Vagina (tissue), 2 donors: ENCODE data around the gene RNF166.
A peak's percentile ranks its signal among the peaks of the same experiment; 100 is the strongest.

Experiments used
- POLR2A ChIP-seq, 2 donors: fragments of 450-650 bp; IDR thresholded peaks; one replicate each; pipeline ENCODE4 v1.6.1; 2017; ENCODE audit warnings: antibody characterized with exemption in 2 of 2, mild to moderate bottlenecking in 2 of 2, moderate library complexity in 2 of 2
- POLR2AphosphoS5 ChIP-seq, 2 donors: sonication (generic); formaldehyde crosslinking; IDR thresholded peaks; one replicate each; pipeline ENCODE4 v1.9.0; 2017; ENCODE audit warnings: antibody characterized with exemption in 2 of 2, mild to moderate bottlenecking in 2 of 2, low read depth in 1 of 2; ENCODE audit not compliant: insufficient read depth in 1 of 2
- TF ChIP-seq, protein P1 (sequence below), 3 experiments: fragments of 450-650 bp in 2 of 3; fragments of 200-600 bp in 1 of 3; sonication (generic) in 1 of 3; IDR thresholded peaks; one replicate each; pipeline ENCODE4 v1.5.1; 2017 to 2019; ENCODE audit warnings: antibody characterized with exemption in 3 of 3, mild to moderate bottlenecking in 2 of 3, moderate library complexity in 2 of 3

DNA sequence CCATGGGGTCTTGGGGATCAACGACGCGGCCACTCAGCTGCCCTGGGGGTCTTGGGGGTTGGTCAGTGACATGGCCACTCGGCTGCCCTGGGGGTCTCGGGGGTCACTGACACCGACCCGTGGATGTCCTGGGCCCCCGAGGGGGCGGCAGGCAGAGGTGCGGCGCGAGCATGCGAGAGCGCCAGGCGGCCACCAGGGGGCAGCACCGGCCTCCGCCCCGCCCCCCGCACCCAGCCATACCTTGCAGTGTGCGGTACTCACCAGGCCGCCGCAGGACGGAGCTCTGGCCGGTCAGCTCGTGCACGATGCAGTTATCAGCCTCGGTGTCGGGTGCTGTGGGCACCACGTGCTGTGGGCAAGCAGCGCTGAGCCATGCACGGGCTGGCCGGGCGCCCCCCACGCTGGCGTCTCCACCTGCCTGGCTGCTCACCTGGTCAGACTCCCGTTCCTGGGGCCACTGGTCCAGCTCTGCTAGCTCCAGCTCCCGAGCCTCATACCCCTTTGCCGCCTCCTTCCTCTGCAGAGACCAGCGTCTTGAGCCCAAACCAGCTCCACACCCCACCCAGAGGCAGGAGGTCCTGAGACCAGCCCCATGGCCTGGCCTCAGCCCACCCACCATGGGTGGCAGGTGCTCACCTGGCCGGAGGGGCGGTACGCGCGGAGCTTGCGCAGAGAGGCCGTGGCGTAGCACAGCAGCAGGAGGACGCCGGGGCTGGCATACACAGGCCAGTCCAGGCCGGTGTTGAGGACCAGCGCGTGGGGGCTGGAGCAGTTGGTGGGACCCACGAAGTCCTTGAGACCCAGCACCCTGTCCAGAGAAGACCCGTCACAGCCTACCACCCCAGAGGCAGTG, 31.3 kb upstream of the RNF166 start:
- TF ChIP-seq, protein P1, sequence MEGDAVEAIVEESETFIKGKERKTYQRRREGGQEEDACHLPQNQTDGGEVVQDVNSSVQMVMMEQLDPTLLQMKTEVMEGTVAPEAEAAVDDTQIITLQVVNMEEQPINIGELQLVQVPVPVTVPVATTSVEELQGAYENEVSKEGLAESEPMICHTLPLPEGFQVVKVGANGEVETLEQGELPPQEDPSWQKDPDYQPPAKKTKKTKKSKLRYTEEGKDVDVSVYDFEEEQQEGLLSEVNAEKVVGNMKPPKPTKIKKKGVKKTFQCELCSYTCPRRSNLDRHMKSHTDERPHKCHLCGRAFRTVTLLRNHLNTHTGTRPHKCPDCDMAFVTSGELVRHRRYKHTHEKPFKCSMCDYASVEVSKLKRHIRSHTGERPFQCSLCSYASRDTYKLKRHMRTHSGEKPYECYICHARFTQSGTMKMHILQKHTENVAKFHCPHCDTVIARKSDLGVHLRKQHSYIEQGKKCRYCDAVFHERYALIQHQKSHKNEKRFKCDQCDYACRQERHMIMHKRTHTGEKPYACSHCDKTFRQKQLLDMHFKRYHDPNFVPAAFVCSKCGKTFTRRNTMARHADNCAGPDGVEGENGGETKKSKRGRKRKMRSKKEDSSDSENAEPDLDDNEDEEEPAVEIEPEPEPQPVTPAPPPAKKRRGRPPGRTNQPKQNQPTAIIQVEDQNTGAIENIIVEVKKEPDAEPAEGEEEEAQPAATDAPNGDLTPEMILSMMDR (IDR thresholded peaks at IDR 0.05) = peak; percentile 98 to 99 (median 98)
- TF ChIP-seq POLR2A (IDR thresholded peaks at IDR 0.05) (no peak), POLR2AphosphoS5 (IDR thresholded peaks at IDR 0.05; ENCODE audit: insufficient read depth in 1 of 2, low read depth in 1 of 2) (peak; percentile 18 to 45)
